Endothelial cell of hepatic sinusoid (primary cell): ENCODE data around the gene NFIB.

Experiments used
- in situ Hi-C: cut with HindIII; loops from 2 replicates; pipeline ENCODE4 v1.10.0; 2017; ENCODE audit warnings: low sequenced_read_pairs

The NFIB gene

DNA sequence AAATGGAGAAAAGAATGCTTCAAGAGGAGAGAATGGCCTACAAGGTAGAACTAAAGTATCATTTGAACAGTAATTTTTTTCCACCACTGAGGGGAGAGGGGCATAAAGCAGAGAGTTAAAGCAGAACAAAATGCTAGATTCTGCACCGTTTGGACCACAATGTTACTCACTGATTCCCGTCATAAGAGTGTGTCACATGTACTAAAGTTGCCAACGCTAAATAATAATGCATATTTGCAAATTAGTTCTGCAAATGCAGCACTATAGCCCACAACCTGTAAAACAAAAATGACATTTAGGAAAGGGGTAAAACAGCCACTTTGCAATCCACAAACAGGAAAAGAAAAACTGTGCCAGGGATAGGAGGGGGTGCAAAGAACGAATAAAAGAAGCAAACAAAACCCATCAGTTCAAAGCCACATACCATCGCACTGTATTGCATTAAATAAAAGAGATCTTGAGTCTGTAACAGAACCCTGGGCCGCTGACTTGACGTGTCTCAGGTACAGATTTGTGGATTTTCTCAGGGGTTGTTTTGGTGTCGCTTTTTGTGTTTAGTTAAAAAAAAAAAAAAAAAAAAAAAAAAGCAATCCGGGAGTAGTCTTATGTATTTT lies 7.7 kb upstream of the NFIB start:
- in situ Hi-C loops = no loop called here

- in situ Hi-C loops = no loop called here
Observed at GRCh38 chr9:14320271-14321181, 6.6 kb upstream of the NFIB start.

- in situ Hi-C loops = no loop called here
Observed at GRCh38 chr9:14318934-14319580, 5.1 kb upstream of the NFIB start.

DNA sequence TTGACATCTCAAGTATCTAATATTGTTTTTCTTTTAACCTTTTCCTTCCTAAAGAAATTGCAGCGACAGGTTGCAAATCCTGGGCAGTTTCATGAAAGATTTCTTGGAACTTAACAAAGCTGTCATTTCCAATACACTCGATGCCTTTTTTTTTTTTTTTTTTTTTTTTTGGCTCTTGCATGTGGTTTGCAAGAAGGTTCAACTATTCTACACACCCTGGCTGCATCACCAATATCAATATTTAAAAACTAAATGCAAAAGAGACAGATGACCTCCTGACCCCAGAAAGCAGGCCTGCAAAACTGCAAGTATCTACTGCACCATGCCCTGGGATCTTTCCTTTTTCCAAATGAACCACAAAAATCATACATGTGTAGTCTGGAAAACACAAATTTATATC lies 4.4 kb upstream of the NFIB start:
- in situ Hi-C loops = no loop called here

GRCh38 chr9:14317667-14318320 lies 3.9 kb upstream of the NFIB start:
- in situ Hi-C loops = no loop called here

- in situ Hi-C loops = no loop called here
Observed at GRCh38 chr9:14316602-14317300, 2.8 kb upstream of the NFIB start.

DNA sequence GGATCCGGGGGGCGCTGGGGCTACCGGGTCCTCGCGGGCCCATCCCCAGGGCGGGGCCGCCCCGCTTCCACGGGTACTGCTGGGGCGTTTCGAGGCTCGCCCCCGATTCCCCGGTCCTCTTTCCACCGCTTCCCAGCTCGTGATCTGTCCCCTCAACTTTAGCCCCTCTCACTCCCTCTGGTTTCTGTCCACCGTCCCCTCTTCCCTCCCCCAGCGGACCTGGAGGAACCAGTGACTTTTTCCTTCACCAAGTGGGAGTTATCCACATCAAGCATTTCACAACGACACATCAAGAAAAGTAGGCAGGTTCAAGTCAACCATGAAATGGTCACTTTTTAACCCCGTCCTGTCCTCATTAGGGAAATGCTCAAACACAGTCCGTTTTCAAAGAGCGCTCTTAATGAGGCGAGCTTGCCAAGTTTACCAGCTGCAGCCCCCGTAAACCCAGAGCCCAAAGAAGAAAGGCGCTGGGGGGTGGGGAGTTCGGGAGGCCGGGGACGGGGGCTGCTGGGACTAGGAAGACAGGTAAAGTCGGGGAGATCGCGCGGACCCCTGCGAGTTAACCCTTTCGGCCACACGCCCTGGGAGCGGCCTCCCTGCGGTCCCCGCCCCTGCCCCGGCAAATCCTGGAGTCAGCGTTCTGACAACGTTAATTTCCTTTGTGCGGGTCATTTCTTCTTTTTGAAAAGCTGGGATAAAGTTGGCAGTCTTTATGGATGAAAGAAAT lies 2.1 kb upstream of the NFIB start:
- in situ Hi-C loops = no loop called here

GRCh38 chr9:14314929-14315874 lies 1.3 kb upstream of the NFIB start:
- in situ Hi-C loops = loop anchor here (5.0 kb wide), 1 partner anchor 43 kb away; no protein-coding TSS in a partner anchor

GRCh38 chr9:14314424-14314928 lies 535 bp upstream of the NFIB start:
- in situ Hi-C loops = loop anchor here (5.0 kb wide), 1 partner anchor 42 kb away; no protein-coding TSS in a partner anchor

GRCh38 chr9:14313378-14313940 lies 482 bp downstream of the NFIB start:
- in situ Hi-C loops = loop anchor here (5.0 kb wide), 1 partner anchor 41 kb away; no protein-coding TSS in a partner anchor

GRCh38 chr9:14312719-14313377 lies 1.1 kb downstream of the NFIB start:
- in situ Hi-C loops = loop anchor here (5.0 kb wide), 1 partner anchor 41 kb away; no protein-coding TSS in a partner anchor

DNA sequence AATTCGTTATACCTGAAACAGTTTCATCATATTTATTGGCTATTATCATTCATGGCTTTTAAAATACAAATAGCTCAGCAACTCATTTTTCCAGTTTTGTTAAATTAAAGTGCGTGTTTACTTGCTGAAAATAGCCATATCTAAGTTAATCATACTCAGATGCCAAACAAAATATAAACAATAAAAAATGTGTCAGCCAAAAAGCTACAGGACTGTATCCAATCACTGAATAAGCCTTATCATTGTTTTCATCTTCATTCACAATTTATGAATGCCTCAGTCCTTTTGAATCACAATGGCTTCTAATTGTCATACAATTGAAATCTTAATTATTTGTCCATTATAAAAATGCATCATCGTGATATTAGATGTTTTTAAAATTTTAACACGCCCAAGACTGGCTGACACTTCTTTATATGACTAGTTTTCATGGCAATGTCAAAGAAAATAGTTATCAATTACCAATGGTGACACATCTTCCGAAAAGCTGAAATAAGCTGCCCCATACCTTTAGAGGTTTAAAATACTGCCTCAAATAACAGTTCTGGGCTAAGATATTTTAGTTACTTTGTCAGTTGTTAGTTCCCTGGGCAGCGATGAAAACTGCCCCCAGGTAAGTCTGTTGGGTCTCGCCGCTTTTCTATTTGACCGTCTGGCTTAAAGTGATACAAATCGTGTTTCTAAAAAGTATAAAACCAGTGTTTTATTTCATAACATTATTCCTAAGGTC lies 1.8 kb downstream of the NFIB start:
- in situ Hi-C loops = loop anchor here (5.0 kb wide), 1 partner anchor 40 kb away; no protein-coding TSS in a partner anchor

GRCh38 chr9:14311171-14311949 lies 2.6 kb downstream of the NFIB start:
- in situ Hi-C loops = loop anchor here (5.0 kb wide), 1 partner anchor 39 kb away; no protein-coding TSS in a partner anchor

DNA sequence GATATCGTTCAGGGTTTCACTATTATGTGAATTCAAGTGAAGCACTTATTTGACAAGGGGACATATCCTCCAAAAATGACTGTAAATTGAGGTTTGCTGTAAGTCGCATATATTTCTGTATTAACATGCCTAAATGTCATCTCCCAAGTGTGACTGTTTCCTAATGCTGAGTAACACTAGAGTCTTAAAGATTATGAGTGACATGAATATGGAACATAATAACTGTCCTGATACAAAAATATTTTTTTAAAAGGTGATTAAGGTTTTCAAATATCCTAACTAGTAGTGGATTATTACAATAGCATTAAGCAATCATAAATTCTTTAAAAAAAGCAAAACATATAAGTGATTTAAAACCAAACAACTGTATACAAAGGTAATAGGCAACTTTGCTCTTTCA lies 3.6 kb downstream of the NFIB start:
- in situ Hi-C loops = loop anchor here (5.0 kb wide), 1 partner anchor 38 kb away; no protein-coding TSS in a partner anchor

- in situ Hi-C loops = no loop called here
Observed at GRCh38 chr9:14309403-14309802, 4.5 kb downstream of the NFIB start.

- in situ Hi-C loops = no loop called here
Observed at GRCh38 chr9:14308853-14309145, 5.1 kb downstream of the NFIB start.
